ENCODE measurements around the gene CALHM6.

DNA sequence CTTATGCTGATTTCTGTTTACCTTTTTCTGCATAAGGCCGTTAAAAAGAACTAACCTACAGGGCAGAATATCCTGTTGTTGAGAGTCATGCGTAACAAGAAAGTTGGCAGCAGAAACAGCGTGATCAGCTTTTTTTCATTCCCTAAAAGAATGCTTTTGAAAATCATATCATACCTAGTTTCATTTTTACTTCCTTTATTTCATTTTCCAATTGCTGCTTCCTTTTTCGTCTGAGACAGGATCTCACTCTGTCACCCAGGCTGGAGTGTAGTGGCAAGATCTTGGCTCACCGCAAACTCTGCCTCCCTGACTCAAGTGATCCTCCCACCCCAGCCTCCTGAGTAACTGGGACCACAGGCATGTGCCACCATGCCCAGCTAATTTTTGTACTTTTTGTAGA is 4.1 kb downstream of the CALHM6 start:
- TF ChIP-seq, protein P1, sequence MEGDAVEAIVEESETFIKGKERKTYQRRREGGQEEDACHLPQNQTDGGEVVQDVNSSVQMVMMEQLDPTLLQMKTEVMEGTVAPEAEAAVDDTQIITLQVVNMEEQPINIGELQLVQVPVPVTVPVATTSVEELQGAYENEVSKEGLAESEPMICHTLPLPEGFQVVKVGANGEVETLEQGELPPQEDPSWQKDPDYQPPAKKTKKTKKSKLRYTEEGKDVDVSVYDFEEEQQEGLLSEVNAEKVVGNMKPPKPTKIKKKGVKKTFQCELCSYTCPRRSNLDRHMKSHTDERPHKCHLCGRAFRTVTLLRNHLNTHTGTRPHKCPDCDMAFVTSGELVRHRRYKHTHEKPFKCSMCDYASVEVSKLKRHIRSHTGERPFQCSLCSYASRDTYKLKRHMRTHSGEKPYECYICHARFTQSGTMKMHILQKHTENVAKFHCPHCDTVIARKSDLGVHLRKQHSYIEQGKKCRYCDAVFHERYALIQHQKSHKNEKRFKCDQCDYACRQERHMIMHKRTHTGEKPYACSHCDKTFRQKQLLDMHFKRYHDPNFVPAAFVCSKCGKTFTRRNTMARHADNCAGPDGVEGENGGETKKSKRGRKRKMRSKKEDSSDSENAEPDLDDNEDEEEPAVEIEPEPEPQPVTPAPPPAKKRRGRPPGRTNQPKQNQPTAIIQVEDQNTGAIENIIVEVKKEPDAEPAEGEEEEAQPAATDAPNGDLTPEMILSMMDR (IDR thresholded peaks at IDR 0.05; ENCODE audit: control extremely low read depth in 1 of 3, insufficient read depth in 1 of 3, low read depth in 1 of 3, low read length in 3 of 3): no peak
- TF ChIP-seq POLR2AphosphoS5 (IDR thresholded peaks at IDR 0.05; ENCODE audit: low read depth, low read length): no peak
- no peak for TF ChIP-seq POLR2A (IDR thresholded peaks at IDR 0.05; ENCODE audit: control extremely low read depth in 1 of 2, low read depth in 2 of 2, low read length in 2 of 2)
- TF ChIP-seq SP1 (IDR thresholded peaks at IDR 0.05; ENCODE audit: low read depth, low read length): no peak
- no peak for TF ChIP-seq JUND (IDR thresholded peaks at IDR 0.05; ENCODE audit: low read length)
- TF ChIP-seq TBP (IDR thresholded peaks at IDR 0.05; ENCODE audit: low read depth, low read length): no peak
- no peak for TF ChIP-seq RAD21 (IDR thresholded peaks at IDR 0.05 in 1 of 2, conservative IDR thresholded peaks at IDR 0.05 in 1 of 2; ENCODE audit: low read depth in 2 of 2, low read length in 2 of 2)

Measured in H1 (cell line).